H9 (cell line): ENCODE data around the gene PYGO2. TPM values are rescaled to one million over a fixed set of nuclear protein-coding genes. Genes with fewer than 3 reads are reported as not detected.

Source experiments
- DNase-seq: peaks from one replicate; pipeline ENCODE4 v3.0.0-alpha.2; 2017
- H2AFZ ChIP-seq: one replicate; pipeline ENCODE4 v1.6.1; 2013; ENCODE audit warnings: mild to moderate bottlenecking, low read length, control low read depth, moderate library complexity
- H2AK5ac ChIP-seq: 2 replicates; pipeline ENCODE4 v1.6.1; 2013; ENCODE audit warnings: low read length, control low read depth, mixed read lengths; ENCODE audit not compliant: insufficient read length
- H2BK120ac ChIP-seq: one replicate; pipeline ENCODE4 v1.6.1; 2013; ENCODE audit warnings: low read depth, mild to moderate bottlenecking, low read length, control low read depth, inconsistent platforms; ENCODE audit not compliant: poor library complexity, severe bottlenecking
- H2BK12ac ChIP-seq: 2 replicates; pipeline ENCODE4 v1.6.1; 2013; ENCODE audit warnings: low read length, control low read depth, mixed read lengths, low read depth; ENCODE audit not compliant: insufficient read length
- H2BK15ac ChIP-seq: 2 replicates; pipeline ENCODE4 v1.6.1; 2013; ENCODE audit warnings: low read depth, low read length, control low read depth
- H2BK20ac ChIP-seq: one replicate; pipeline ENCODE4 v1.6.1; 2013; ENCODE audit warnings: low read depth, mild to moderate bottlenecking, low read length, control low read depth, inconsistent platforms; ENCODE audit not compliant: poor library complexity, severe bottlenecking
- H2BK5ac ChIP-seq: 2 replicates; pipeline ENCODE4 v1.6.1; 2013; ENCODE audit warnings: low read length, control low read depth, mixed read lengths; ENCODE audit not compliant: insufficient read length
- H3K14ac ChIP-seq: 2 replicates; pipeline ENCODE4 v1.6.1; 2013; ENCODE audit warnings: low read length, control low read depth; ENCODE audit not compliant: insufficient read depth
- H3K18ac ChIP-seq: 2 replicates; pipeline ENCODE4 v1.6.1; 2013; ENCODE audit warnings: low read depth, mild to moderate bottlenecking, mixed read lengths, low read length, control low read depth; ENCODE audit not compliant: insufficient read length
- H3K23ac ChIP-seq: 2 replicates; pipeline ENCODE4 v1.6.1; 2013; ENCODE audit warnings: low read length, control low read depth, mixed read lengths, low read depth; ENCODE audit not compliant: insufficient read length
- H3K23me2 ChIP-seq: 2 replicates; pipeline ENCODE4 v1.6.1; 2013; ENCODE audit warnings: low read depth, mild to moderate bottlenecking, mixed read lengths, low read length, control low read depth; ENCODE audit not compliant: insufficient read length, poor library complexity, severe bottlenecking
- H3K27ac ChIP-seq: 2 replicates; pipeline ENCODE4 v1.5.1; 2013; ENCODE audit warnings: low read length, control low read depth, mixed read lengths, low read depth; ENCODE audit not compliant: insufficient read length
- H3K27me3 ChIP-seq: 2 replicates; pipeline ENCODE4 v1.6.1; 2013; ENCODE audit warnings: low read length, control low read depth, inconsistent platforms; ENCODE audit not compliant: insufficient read depth
- H3K4ac ChIP-seq: 2 replicates; pipeline ENCODE4 v1.6.1; 2013; ENCODE audit warnings: low read depth, mild to moderate bottlenecking, control low read depth, inconsistent platforms, low read length, moderate library complexity
- H3K4me1 ChIP-seq: 2 replicates; pipeline ENCODE4 v1.6.1; 2013; ENCODE audit warnings: low read length, control low read depth, inconsistent platforms; ENCODE audit not compliant: insufficient read depth
- H3K4me2 ChIP-seq: 2 replicates; pipeline ENCODE4 v1.6.1; 2013; ENCODE audit warnings: low read length, control low read depth, mixed read lengths; ENCODE audit not compliant: insufficient read length, insufficient read depth
- H3K56ac ChIP-seq: 2 replicates; pipeline ENCODE4 v1.6.1; 2013; ENCODE audit warnings: low read depth, mild to moderate bottlenecking, mixed read lengths, low read length, control low read depth; ENCODE audit not compliant: insufficient read length
- H3K79me1 ChIP-seq: 2 replicates; pipeline ENCODE4 v1.6.1; 2013; ENCODE audit warnings: low read depth, mild to moderate bottlenecking, moderate library complexity, low read length, control low read depth, inconsistent platforms; ENCODE audit not compliant: insufficient read depth, poor library complexity, severe bottlenecking
- H3K79me2 ChIP-seq: 2 replicates; pipeline ENCODE4 v1.6.1; 2013; ENCODE audit warnings: low read length, control low read depth, inconsistent platforms; ENCODE audit not compliant: insufficient read depth
- H3K9ac ChIP-seq: 2 replicates; pipeline ENCODE4 v1.6.1; 2013; ENCODE audit warnings: low read length, control low read depth, mixed read lengths; ENCODE audit not compliant: insufficient read length; ENCODE audit errors: extremely low read depth
- H3K9me3 ChIP-seq: one replicate; pipeline ENCODE4 v1.6.1; 2013; ENCODE audit warnings: low read depth, low read length, inconsistent platforms; ENCODE audit not compliant: control insufficient read depth
- H3T11ph ChIP-seq: one replicate; pipeline ENCODE4 v1.6.1; 2013; ENCODE audit warnings: mild to moderate bottlenecking, low read length, control low read depth, inconsistent platforms
- H4K20me1 ChIP-seq: one replicate; pipeline ENCODE4 v1.6.1; 2013; ENCODE audit not compliant: control insufficient read depth, insufficient read length, insufficient read depth
- H4K5ac ChIP-seq: 2 replicates; pipeline ENCODE4 v1.6.1; 2013; ENCODE audit warnings: low read depth, mild to moderate bottlenecking, mixed read lengths, low read length, control low read depth; ENCODE audit not compliant: insufficient read length
- H4K8ac ChIP-seq: replicated peaks from 2 replicates; pipeline ENCODE4 v1.6.1; 2013; ENCODE audit warnings: low read length, control low read depth, mixed read lengths, low read depth; ENCODE audit not compliant: insufficient read length
- H4K91ac ChIP-seq: 2 replicates; pipeline ENCODE4 v1.6.1; 2013; ENCODE audit warnings: low read depth, mild to moderate bottlenecking, moderate library complexity, mixed read lengths, low read length, control low read depth; ENCODE audit not compliant: insufficient read length
- H3K27ac Mint-ChIP-seq, 3 experiments: 2 replicates in 2 of 3; 3 replicates in 1 of 3; pipeline ENCODE4 v1.8.0; 2020 to 2021; ENCODE audit warnings: mixed read lengths in 3 of 3, mild to moderate bottlenecking in 1 of 3, moderate library complexity in 1 of 3
- H3K27me3 Mint-ChIP-seq: 2 replicates; pipeline ENCODE4 v1.8.0; 2021; ENCODE audit warnings: low read depth, mild to moderate bottlenecking, moderate library complexity, mixed read lengths
- H3K36me3 Mint-ChIP-seq, 3 experiments: 2 replicates in 2 of 3; 3 replicates in 1 of 3; pipeline ENCODE4 v1.8.0; 2020 to 2021; ENCODE audit warnings: low read depth in 3 of 3, mixed read lengths in 3 of 3; ENCODE audit not compliant: insufficient read depth in 1 of 3
- H3K4me1 Mint-ChIP-seq, 2 experiments: 2 replicates each; pipeline ENCODE4 v1.8.0; 2020; ENCODE audit warnings: mixed read lengths in 2 of 2
- H3K4me3 Mint-ChIP-seq, 2 experiments: 2 replicates in 1 of 2; 3 replicates in 1 of 2; pipeline ENCODE4 v1.8.0; 2020 to 2021; ENCODE audit warnings: mild to moderate bottlenecking in 2 of 2, mixed read lengths in 2 of 2, moderate library complexity in 1 of 2
- H3K9me3 Mint-ChIP-seq, 2 experiments: 2 replicates in 1 of 2; 3 replicates in 1 of 2; pipeline ENCODE4 v1.8.0; 2020; ENCODE audit warnings: mild to moderate bottlenecking in 2 of 2, mixed read lengths in 2 of 2, moderate library complexity in 1 of 2
- WGBS: extraction: QIAGEN DNeasy Blood & Tissue Kit; methylation state at CpG from one replicate; pipeline ENCODE4 v1.1.7; 2013; ENCODE audit warnings: missing lambda C conversion rate, low lambda C conversion rate, mixed read lengths; ENCODE audit not compliant: insufficient read length; ENCODE audit errors: extremely low coverage; 5-methylcytosine and 5-hydroxymethylcytosine counted together
- total RNA-seq: library from RNA; stranded (reverse); gene quantifications from 2 replicates; pipeline ENCODE4 v1.2.1, GENCODE V29; 2021
- TF ChIP-seq, protein P1 (sequence below): fragments of 200-600 bp; sonication (generic); conservative IDR thresholded peaks from 3 replicates; pipeline ENCODE4 v1.8.0; 2021; ENCODE audit warnings: antibody characterized with exemption, mild to moderate bottlenecking

The PYGO2 gene
- total RNA-seq, 1 experiment from 2014 or later: 38.7 TPM

DNA sequence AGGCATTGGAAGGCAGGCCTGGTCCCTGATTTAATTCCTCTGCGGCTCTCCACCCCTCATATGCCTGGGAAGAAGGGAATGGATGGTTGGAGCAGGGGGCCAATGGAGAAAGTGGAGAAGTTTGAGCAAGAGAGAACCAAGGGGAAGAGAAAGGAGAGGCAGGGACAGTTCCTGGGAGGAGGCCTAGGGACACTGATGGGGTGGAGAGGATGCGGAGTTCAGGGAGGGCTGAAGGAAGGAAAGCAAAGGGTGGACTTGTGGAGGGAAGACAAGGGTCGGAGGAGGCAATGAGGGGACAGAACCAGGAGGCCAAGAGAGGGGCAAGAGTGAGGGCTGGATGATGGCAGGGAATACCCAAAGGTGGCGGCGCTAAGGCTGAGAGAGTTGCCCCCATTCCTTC lies 48.2 kb upstream of the PYGO2 start:
- no peaks in the 10 kb centered on the region; the same call in 1 of the 2 replicates for H3K79me2 ChIP-seq
- H3K9me3 Mint-ChIP-seq: no peaks in the 10 kb centered on the region; a peak in 2 of 5 replicates
- H3K4me1 ChIP-seq: peaks cover 3% of the 10 kb centered on the region; the same call in 1 of the 2 replicates
- WGBS: no CpG with 5 or more reads among the region's 5 CpGs
- H3K14ac ChIP-seq: no peak overlapping the region
- no peaks in the 10 kb centered on the region for H3K9me3 ChIP-seq
- H3K27ac ChIP-seq: no peak overlapping the region
- no peak overlapping the region for H3K18ac ChIP-seq
- H3K27ac Mint-ChIP-seq: peak overlapping the region; percentile 26 to 52 (median 48); a peak in 4 of 7 replicates
- no peaks in the 10 kb centered on the region for H3K79me1 ChIP-seq
- H4K20me1 ChIP-seq: no peaks in the 10 kb centered on the region
- no peak overlapping the region for H4K8ac ChIP-seq
- no peak overlapping the region for H3K56ac ChIP-seq
- no peak overlapping the region for H4K5ac ChIP-seq
- peaks cover 46 to 64% of the 10 kb centered on the region in 2 experiments for H3K4me1 Mint-ChIP-seq
- H2AK5ac ChIP-seq: no peak overlapping the region
- H3K27me3 Mint-ChIP-seq: no peaks in the 10 kb centered on the region
- H3K27me3 ChIP-seq: no peaks in the 10 kb centered on the region
- H2BK20ac ChIP-seq: no peak overlapping the region
- H3K4me2 ChIP-seq: no peak overlapping the region
- H2AFZ ChIP-seq: no peak overlapping the region
- no peak overlapping the region for H2BK15ac ChIP-seq
- no peak overlapping the region for H2BK12ac ChIP-seq
- no peak overlapping the region for H3K23ac ChIP-seq
- H3K4ac ChIP-seq: no peak overlapping the region
- H2BK120ac ChIP-seq: no peak overlapping the region
- H3K9ac ChIP-seq: no peak overlapping the region
- H2BK5ac ChIP-seq: no peak overlapping the region
- DNase-seq: no peak
- no peak overlapping the region for H3T11ph ChIP-seq
- peaks cover 4 to 16% (median 5%) of the 10 kb centered on the region in 3 experiments; a peak in 5 of 7 replicates for H3K36me3 Mint-ChIP-seq
- H3K4me3 Mint-ChIP-seq: peak overlapping the region in 1 of 2 experiments; percentile 51; a peak in 2 of 5 replicates
- no peak overlapping the region for H4K91ac ChIP-seq
- no peaks in the 10 kb centered on the region for H3K23me2 ChIP-seq
- TF ChIP-seq, protein P1, sequence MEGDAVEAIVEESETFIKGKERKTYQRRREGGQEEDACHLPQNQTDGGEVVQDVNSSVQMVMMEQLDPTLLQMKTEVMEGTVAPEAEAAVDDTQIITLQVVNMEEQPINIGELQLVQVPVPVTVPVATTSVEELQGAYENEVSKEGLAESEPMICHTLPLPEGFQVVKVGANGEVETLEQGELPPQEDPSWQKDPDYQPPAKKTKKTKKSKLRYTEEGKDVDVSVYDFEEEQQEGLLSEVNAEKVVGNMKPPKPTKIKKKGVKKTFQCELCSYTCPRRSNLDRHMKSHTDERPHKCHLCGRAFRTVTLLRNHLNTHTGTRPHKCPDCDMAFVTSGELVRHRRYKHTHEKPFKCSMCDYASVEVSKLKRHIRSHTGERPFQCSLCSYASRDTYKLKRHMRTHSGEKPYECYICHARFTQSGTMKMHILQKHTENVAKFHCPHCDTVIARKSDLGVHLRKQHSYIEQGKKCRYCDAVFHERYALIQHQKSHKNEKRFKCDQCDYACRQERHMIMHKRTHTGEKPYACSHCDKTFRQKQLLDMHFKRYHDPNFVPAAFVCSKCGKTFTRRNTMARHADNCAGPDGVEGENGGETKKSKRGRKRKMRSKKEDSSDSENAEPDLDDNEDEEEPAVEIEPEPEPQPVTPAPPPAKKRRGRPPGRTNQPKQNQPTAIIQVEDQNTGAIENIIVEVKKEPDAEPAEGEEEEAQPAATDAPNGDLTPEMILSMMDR: no peak
